Astrocyte of the cerebellum (primary cell): ENCODE results near the gene ACTN1.
"Not testable (repeated sequence)": the region's sequence is repeated elsewhere in the genome, so short reads cannot be mapped to it uniquely, and the experiment has no call there.

Experiments
- DNase-seq: peaks from one replicate; pipeline ENCODE4 v3.0.0-alpha.2; 2011; ENCODE audit warnings: low read depth
- H3K4me3 ChIP-seq: 2 replicates; pipeline ENCODE4 v1.5.1; 2011; ENCODE audit warnings: mild to moderate bottlenecking, low read depth, low read length, moderate library complexity
- in situ Hi-C: cut with HindIII; loops from 2 replicates; pipeline ENCODE4 v1.10.0; 2017; ENCODE audit warnings: low sequenced_read_pairs
- TF ChIP-seq, protein P1 (sequence below): IDR thresholded peaks from 2 replicates; pipeline ENCODE4 v1.5.1; 2012; ENCODE audit warnings: low read length, low read depth, moderate library complexity, mild to moderate bottlenecking; ENCODE audit errors: missing control alignments

ACTN1 gene

DNA sequence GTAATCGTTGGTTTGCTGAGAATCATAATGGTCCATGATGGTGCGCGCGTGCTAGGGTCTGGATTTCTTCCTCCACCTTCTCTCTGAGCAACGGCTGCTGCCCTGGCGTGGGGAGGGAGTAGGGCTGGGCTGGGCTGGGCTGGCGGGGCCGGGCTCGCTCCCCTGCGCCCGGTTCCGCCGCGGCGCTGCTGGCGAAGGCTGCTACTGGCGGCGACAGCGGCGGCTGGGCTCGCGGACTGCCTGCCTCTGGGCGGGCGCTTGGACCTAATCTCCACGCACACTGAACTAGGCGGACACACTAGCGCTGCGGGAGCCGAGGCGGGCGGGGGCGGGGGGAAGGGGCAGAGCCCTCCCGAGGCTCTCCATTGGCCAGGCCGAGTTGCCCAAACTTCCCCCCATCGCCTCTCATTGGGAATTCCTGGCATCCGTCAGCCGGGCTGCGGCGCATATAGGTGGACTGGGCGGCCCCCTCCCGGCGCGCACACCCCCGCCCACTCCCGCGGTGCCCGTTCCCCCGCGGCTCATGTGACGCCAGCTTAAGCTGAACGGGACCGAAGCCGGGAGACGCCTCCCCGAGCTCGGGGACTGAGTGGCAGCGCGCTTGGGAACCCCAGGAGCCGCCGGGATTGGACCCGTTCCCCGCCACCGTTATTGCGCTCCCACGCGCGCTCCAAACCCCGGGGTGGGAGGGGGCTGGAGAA, at the start of gene ACTN1:
Gene ACTN1 (minus strand): TSS at position 282 of the 701 bp plus-strand sequence. CDS start 246 bp downstream, at position 36.
- TF ChIP-seq, protein P1, sequence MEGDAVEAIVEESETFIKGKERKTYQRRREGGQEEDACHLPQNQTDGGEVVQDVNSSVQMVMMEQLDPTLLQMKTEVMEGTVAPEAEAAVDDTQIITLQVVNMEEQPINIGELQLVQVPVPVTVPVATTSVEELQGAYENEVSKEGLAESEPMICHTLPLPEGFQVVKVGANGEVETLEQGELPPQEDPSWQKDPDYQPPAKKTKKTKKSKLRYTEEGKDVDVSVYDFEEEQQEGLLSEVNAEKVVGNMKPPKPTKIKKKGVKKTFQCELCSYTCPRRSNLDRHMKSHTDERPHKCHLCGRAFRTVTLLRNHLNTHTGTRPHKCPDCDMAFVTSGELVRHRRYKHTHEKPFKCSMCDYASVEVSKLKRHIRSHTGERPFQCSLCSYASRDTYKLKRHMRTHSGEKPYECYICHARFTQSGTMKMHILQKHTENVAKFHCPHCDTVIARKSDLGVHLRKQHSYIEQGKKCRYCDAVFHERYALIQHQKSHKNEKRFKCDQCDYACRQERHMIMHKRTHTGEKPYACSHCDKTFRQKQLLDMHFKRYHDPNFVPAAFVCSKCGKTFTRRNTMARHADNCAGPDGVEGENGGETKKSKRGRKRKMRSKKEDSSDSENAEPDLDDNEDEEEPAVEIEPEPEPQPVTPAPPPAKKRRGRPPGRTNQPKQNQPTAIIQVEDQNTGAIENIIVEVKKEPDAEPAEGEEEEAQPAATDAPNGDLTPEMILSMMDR = no peak
- H3K4me3 ChIP-seq = peak within 1 kb of the TSS; percentile 98
- in situ Hi-C loops = no loop called here
- DNase-seq = peak; percentile 94

- in situ Hi-C loops = no loop called here
- TF ChIP-seq, protein P1 = no peak
- no peak overlapping the region for H3K4me3 ChIP-seq
- no peak for DNase-seq
Measured at GRCh38 chr14:69027242-69027913, 48.3 kb upstream of the ACTN1 start.

DNA sequence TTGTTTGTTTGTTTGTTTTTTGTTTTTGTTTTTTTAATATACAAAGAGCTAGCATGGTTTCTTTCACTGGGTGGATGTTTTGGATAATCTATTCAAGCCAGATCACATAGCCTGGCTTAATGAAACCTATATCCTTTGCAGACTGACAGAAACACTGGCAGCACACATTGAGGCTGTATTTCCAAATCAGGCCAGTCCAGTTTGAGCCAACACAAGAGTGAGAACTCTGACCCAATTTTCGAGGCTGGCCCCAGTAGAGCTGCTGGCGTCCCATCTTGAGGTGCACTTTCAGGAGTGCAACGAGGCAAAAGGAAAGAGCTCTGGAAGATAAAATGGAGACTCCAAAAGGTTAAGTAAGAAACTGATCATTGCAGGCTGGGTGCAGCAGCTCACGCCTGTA, 43.9 kb upstream of the ACTN1 start:
- in situ Hi-C loops = no loop called here
- H3K4me3 ChIP-seq = no peak overlapping the region
- no peak for DNase-seq
- TF ChIP-seq, protein P1 = no peak

GRCh38 chr14:69022093-69022492, 43.0 kb upstream of the ACTN1 start:
- H3K4me3 ChIP-seq, DNase-seq, in situ Hi-C loops: not testable (repeated sequence)

DNA sequence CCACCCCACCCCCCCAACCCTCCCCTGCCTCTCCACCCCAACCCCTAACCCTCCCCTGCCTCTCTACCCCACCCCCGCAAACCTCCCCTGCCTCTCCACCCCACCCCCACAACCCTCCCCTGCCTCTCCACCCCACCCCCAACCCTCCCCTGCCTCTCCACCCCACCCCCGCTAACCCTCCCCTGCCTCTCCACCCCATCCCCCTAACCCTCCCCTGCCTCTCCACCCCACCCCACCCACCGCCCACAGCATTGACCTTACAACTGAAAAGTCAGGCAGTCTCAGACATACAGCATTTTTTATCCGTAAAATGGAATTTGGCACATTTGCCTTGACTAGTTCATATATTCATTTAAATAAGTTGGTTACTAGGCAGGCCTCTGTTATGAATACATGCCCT, 38.6 kb upstream of the ACTN1 start:
- in situ Hi-C loops = no loop called here
- TF ChIP-seq, protein P1 = no peak
- no peak for DNase-seq
- H3K4me3 ChIP-seq = no peak overlapping the region

GRCh38 chr14:69014829-69015259, 35.7 kb upstream of the ACTN1 start:
- H3K4me3 ChIP-seq = no peak overlapping the region
- in situ Hi-C loops = no loop called here
- no peak for DNase-seq

More at GRCh38 chr14:69014829-69015259, 35.7 kb upstream of the ACTN1 start:
- TF ChIP-seq, protein P1 = no peak
